Vagina (tissue), 2 donors: Measurements from ENCODE around the gene ZNF423.

Experiments used
- CTCF ChIP-seq, 3 experiments: fragments of 450-650 bp in 2 of 3; fragments of 200-600 bp in 1 of 3; sonication (generic) in 1 of 3; IDR thresholded peaks; one replicate each; pipeline ENCODE4 v1.5.1; 2017 to 2019; ENCODE audit warnings: antibody characterized with exemption in 3 of 3, mild to moderate bottlenecking in 2 of 3, moderate library complexity in 2 of 3
- POLR2A ChIP-seq, 2 donors: fragments of 450-650 bp; IDR thresholded peaks; one replicate each; pipeline ENCODE4 v1.6.1; 2017; ENCODE audit warnings: antibody characterized with exemption in 2 of 2, mild to moderate bottlenecking in 2 of 2, moderate library complexity in 2 of 2

GRCh38 chr16:49491106-49491670 lies 364.7 kb downstream of the ZNF423 start:
- TF ChIP-seq CTCF (IDR thresholded peaks at IDR 0.05) = no peak
- no peak for TF ChIP-seq POLR2A (IDR thresholded peaks at IDR 0.05)
